ENCODE results near the gene GRAP.
"Not testable (repeated sequence)": the region's sequence is repeated elsewhere in the genome, so short reads cannot be mapped to it uniquely, and the experiment has no call there.

GRCh38 chr17:19038730-19039129, 8.0 kb downstream of the GRAP start:
- not testable (repeated sequence) for TF ChIP-seq CTCF, POLR2AphosphoS5, POLR2A, EP300 (IDR thresholded peaks at IDR 0.05)

Data from gastroesophageal sphincter (tissue), 3 donors.